H1 (cell line): ENCODE data around the gene ADPRHL1. TPM values are rescaled to one million over a fixed set of nuclear protein-coding genes. Genes with fewer than 3 reads are reported as not detected.

Source experiments
- CTCF ChIA-PET: fragments of 300-600 bp; sonication (Branson Sonifier 250); formaldehyde crosslinking; loops from one replicate; lab custom pipeline; 2021; ENCODE audit not compliant: partially characterized antibody; lab: Charles Lee
- POLR2A ChIA-PET: fragments of 300-600 bp; sonication (Branson Sonifier 250); formaldehyde crosslinking; loops from one replicate; lab custom pipeline; 2021; ENCODE audit warnings: inconsistent platforms; ENCODE audit not compliant: partially characterized antibody; lab: Charles Lee
- DNase-seq, 2 experiments: peaks; one replicate each; pipeline versions ENCODE4 v3.0.0 to v3.0.0-alpha.2; 2010 to 2022; ENCODE audit warnings: low spot score in 2 of 2, low read depth in 1 of 2, mixed read lengths in 1 of 2
- FAIRE-seq: peaks from 2 replicates; lab custom pipeline; 2011; peaks lifted over from hg19 to GRCh38; lab: Jason Lieb, UNC
- H2AFZ ChIP-seq: 2 replicates; pipeline ENCODE4 v1.8.1; 2012; ENCODE audit warnings: low read length, inconsistent platforms
- H2AK5ac ChIP-seq: 2 replicates; pipeline ENCODE4 v1.6.1; 2013; ENCODE audit warnings: low read depth, low read length
- H2BK120ac ChIP-seq: replicated peaks from 2 replicates; pipeline ENCODE3; 2013; ENCODE audit warnings: low read depth, low read length, inconsistent platforms
- H2BK12ac ChIP-seq: 2 replicates; pipeline ENCODE4 v1.6.1; 2013; ENCODE audit warnings: low read depth, low read length
- H2BK15ac ChIP-seq: 2 replicates; pipeline ENCODE4 v1.6.1; 2013; ENCODE audit warnings: low read length
- H2BK20ac ChIP-seq: 2 replicates; pipeline ENCODE4 v1.6.1; 2013; ENCODE audit warnings: low read length
- H2BK5ac ChIP-seq: 2 replicates; pipeline ENCODE4 v1.6.1; 2013; ENCODE audit warnings: low read depth, low read length
- H3K14ac ChIP-seq: 2 replicates; pipeline ENCODE4 v1.6.1; 2013; ENCODE audit warnings: inconsistent platforms; ENCODE audit not compliant: insufficient read length
- H3K18ac ChIP-seq: 2 replicates; pipeline ENCODE4 v1.6.1; 2013; ENCODE audit warnings: low read length; ENCODE audit errors: extremely low read depth
- H3K23ac ChIP-seq: 2 replicates; pipeline ENCODE4 v1.6.1; 2013; ENCODE audit warnings: inconsistent platforms; ENCODE audit not compliant: insufficient read length
- H3K23me2 ChIP-seq: 2 replicates; pipeline ENCODE4 v1.6.1; 2013; ENCODE audit warnings: low read depth, low read length
- H3K27ac ChIP-seq: 2 replicates; pipeline ENCODE4 v1.6.1; 2011; ENCODE audit warnings: low read depth, low read length, inconsistent platforms
- H3K27me3 ChIP-seq, 4 experiments: replicated peaks in 1 of 4; 1 replicate in 1 of 4; 2 replicates in 3 of 4; pipeline versions ENCODE4 v1.6.1 to v1.8.1; 2011 to 2013; ENCODE audit warnings: low read length in 3 of 4, mild to moderate bottlenecking in 3 of 4, inconsistent platforms in 2 of 4, mixed read lengths in 2 of 4, moderate library complexity in 1 of 4; ENCODE audit not compliant: control insufficient read depth in 3 of 4, insufficient read depth in 3 of 4; ENCODE audit errors: extremely low read depth in 1 of 4
- H3K36me3 ChIP-seq, 4 experiments: 2 replicates each; pipeline versions ENCODE4 v1.6.1 to v1.8.1; 2011 to 2013; ENCODE audit warnings: mild to moderate bottlenecking in 4 of 4, low read length in 3 of 4, moderate library complexity in 2 of 4, control low read depth in 1 of 4, inconsistent platforms in 1 of 4; ENCODE audit not compliant: insufficient read depth in 4 of 4, control insufficient read depth in 2 of 4
- H3K4ac ChIP-seq: replicated peaks from 2 replicates; pipeline ENCODE3; 2013; ENCODE audit warnings: low read length, low read depth, mixed read lengths, inconsistent platforms; ENCODE audit not compliant: insufficient read length
- H3K4me1 ChIP-seq, 4 experiments: replicated peaks in 1 of 4; 1 replicate in 1 of 4; 2 replicates in 3 of 4; pipeline versions ENCODE4 v1.6.1 to v1.8.1; 2011 to 2013; ENCODE audit warnings: low read length in 3 of 4, inconsistent platforms in 2 of 4, mixed read lengths in 1 of 4; ENCODE audit not compliant: insufficient read depth in 4 of 4, control insufficient read depth in 3 of 4
- H3K4me2 ChIP-seq, 2 experiments: 2 replicates each; pipeline versions ENCODE4 v1.6.1 to v1.8.1; 2011 to 2013; ENCODE audit warnings: low read depth in 2 of 2, low read length in 2 of 2, control low read depth in 1 of 2, inconsistent platforms in 1 of 2, mild to moderate bottlenecking in 1 of 2; ENCODE audit not compliant: insufficient read depth in 1 of 2
- H3K4me3 ChIP-seq, 4 experiments: fragments of 200-600, 300-600 bp in 1 of 4; sonication (generic), shearing (Covaris generic), sonication (Bioruptor Twin) in 1 of 4; 2 replicates each; pipeline versions ENCODE4 v1.5.1 to v1.8.1; 2011 to 2016; ENCODE audit warnings: low read length in 4 of 4, low read depth in 3 of 4, control low read depth in 2 of 4, inconsistent platforms in 2 of 4, mild to moderate bottlenecking in 2 of 4, mixed read lengths in 1 of 4, moderate library complexity in 1 of 4; ENCODE audit not compliant: insufficient read depth in 2 of 4; ENCODE audit errors: extremely low read depth in 1 of 4
- H3K56ac ChIP-seq: replicated peaks from 2 replicates; pipeline ENCODE3; 2013; ENCODE audit warnings: low read depth, mild to moderate bottlenecking, mixed read lengths, low read length, inconsistent platforms; ENCODE audit not compliant: insufficient read length
- H3K79me1 ChIP-seq: 2 replicates; pipeline ENCODE4 v1.6.1; 2013; ENCODE audit warnings: low read depth, low read length, control low read depth
- H3K79me2 ChIP-seq, 2 experiments: 2 replicates each; pipeline versions ENCODE4 v1.6.1 to v1.8.1; 2012 to 2013; ENCODE audit warnings: low read length in 2 of 2, mild to moderate bottlenecking in 2 of 2, inconsistent platforms in 1 of 2; ENCODE audit not compliant: insufficient read depth in 2 of 2, control insufficient read depth in 1 of 2
- H3K9ac ChIP-seq, 4 experiments: replicated peaks in 1 of 4; 1 replicate in 1 of 4; 2 replicates in 3 of 4; pipeline versions ENCODE4 v1.6.1 to v1.8.1; 2011 to 2013; ENCODE audit warnings: low read depth in 3 of 4, low read length in 3 of 4, control low read depth in 2 of 4, mild to moderate bottlenecking in 2 of 4, moderate library complexity in 2 of 4, inconsistent platforms in 1 of 4; ENCODE audit errors: extremely low read depth in 1 of 4
- H3K9me3 ChIP-seq, 2 experiments: 2 replicates each; pipeline versions ENCODE4 v1.6.1 to v1.8.1; 2012 to 2013; ENCODE audit warnings: mild to moderate bottlenecking in 2 of 2, moderate library complexity in 2 of 2, control low read depth in 1 of 2, inconsistent platforms in 1 of 2, low read depth in 1 of 2, low read length in 1 of 2, mixed read lengths in 1 of 2; ENCODE audit not compliant: insufficient read depth in 2 of 2
- H4K20me1 ChIP-seq, 2 experiments: replicated peaks in 1 of 2; 2 replicates each; pipeline versions ENCODE3 to v1.8.1; 2011 to 2013; ENCODE audit warnings: inconsistent platforms in 2 of 2, low read length in 2 of 2, mild to moderate bottlenecking in 1 of 2; ENCODE audit not compliant: insufficient read depth in 2 of 2, control insufficient read depth in 1 of 2
- H4K5ac ChIP-seq: 2 replicates; pipeline ENCODE4 v1.6.1; 2013; ENCODE audit warnings: low read length, low read depth, mixed read lengths, inconsistent platforms; ENCODE audit not compliant: insufficient read length
- H4K8ac ChIP-seq: 2 replicates; pipeline ENCODE4 v1.8.0; 2013; ENCODE audit warnings: mild to moderate bottlenecking, moderate library complexity, low read length, inconsistent platforms; ENCODE audit not compliant: insufficient read depth; ENCODE audit errors: extremely low read depth
- H4K91ac ChIP-seq: replicated peaks from 2 replicates; pipeline ENCODE3; 2013; ENCODE audit warnings: low read length, mixed read lengths, inconsistent platforms; ENCODE audit not compliant: insufficient read length
- ASH2L ChIP-seq: fragments of 200-600, 300-600 bp; sonication (generic); IDR thresholded peaks from one replicate; pipeline ENCODE4 v1.7.1; 2017; ENCODE audit warnings: low read length
- ATF3 ChIP-seq: IDR thresholded peaks from 2 replicates; pipeline ENCODE4 v1.6.1; 2011; ENCODE audit warnings: low read depth, mild to moderate bottlenecking, low read length; ENCODE audit not compliant: insufficient read depth
- CTCF ChIP-seq, 3 experiments: IDR thresholded peaks; 1 replicate in 2 of 3; 2 replicates in 1 of 3; pipeline versions ENCODE4 v1.5.1 to v1.6.1; 2011; ENCODE audit warnings: low read length in 3 of 3, mild to moderate bottlenecking in 3 of 3, inconsistent platforms in 2 of 3, low read depth in 1 of 3, moderate library complexity in 1 of 3; ENCODE audit not compliant: insufficient read depth in 1 of 3; ENCODE audit errors: control extremely low read depth in 1 of 3
- EP300 ChIP-seq, 2 experiments: IDR thresholded peaks; 1 replicate in 1 of 2; 2 replicates in 1 of 2; pipeline ENCODE4 v1.6.1; 2011 to 2012; ENCODE audit warnings: low read depth in 2 of 2, low read length in 2 of 2, mild to moderate bottlenecking in 2 of 2, borderline replicate concordance in 1 of 2, inconsistent platforms in 1 of 2, moderate library complexity in 1 of 2
- GABPA ChIP-seq: IDR thresholded peaks from 2 replicates; pipeline ENCODE4 v1.6.1; 2011; ENCODE audit warnings: mild to moderate bottlenecking, low read length, moderate library complexity, borderline replicate concordance; ENCODE audit not compliant: insufficient read depth
- HDAC6 ChIP-seq: IDR thresholded peaks from one replicate; pipeline ENCODE4 v1.7.1; 2012; ENCODE audit warnings: low read depth, mild to moderate bottlenecking, inconsistent platforms, low read length, moderate library complexity
- KDM5A ChIP-seq: fragments of 200-600 bp; IDR thresholded peaks from 2 replicates; pipeline ENCODE4 v1.7.1; 2012; ENCODE audit warnings: mild to moderate bottlenecking, low read length, inconsistent platforms, mixed read lengths
- MAFK ChIP-seq: IDR thresholded peaks from 2 replicates; pipeline ENCODE4 v1.6.1; 2012; ENCODE audit warnings: low read depth, mild to moderate bottlenecking, improper control_type of control experiment, low read length
- NANOG ChIP-seq: IDR thresholded peaks from 2 replicates; pipeline ENCODE4 v1.6.1; 2011; ENCODE audit warnings: low read length, low read depth, mild to moderate bottlenecking, inconsistent platforms; ENCODE audit not compliant: insufficient read depth, poor library complexity, severe bottlenecking
- SIRT6 ChIP-seq: IDR thresholded peaks from one replicate; pipeline ENCODE4 v1.7.1; 2012; ENCODE audit warnings: low read length, inconsistent platforms
- WGBS, 2 experiments: shearing (Covaris generic) in 1 of 2; methylation state at CpG; one replicate each; pipeline versions ENCODE4 v1.1.6 to v1.1.7; 2013 to 2015; ENCODE audit warnings: low lambda C conversion rate in 2 of 2, mixed read lengths in 2 of 2, inconsistent platforms in 1 of 2, low coverage in 1 of 2, missing lambda C conversion rate in 1 of 2; ENCODE audit not compliant: insufficient replicate concordance in 2 of 2, insufficient coverage in 1 of 2, insufficient read length in 1 of 2; ENCODE audit errors: extremely low coverage in 1 of 2, missing lambda C conversion rate in 1 of 2; 5-methylcytosine and 5-hydroxymethylcytosine counted together
- polyA plus RNA-seq, 7 experiments: library from polyadenylated mRNA; depleted of rRNA in 3 of 7; stranded (reverse) in 5 of 7; unstranded in 2 of 7; fragments of >200 nt in 5 of 7; fragments of 200-250 nt in 2 of 7; gene quantifications; 1 replicate in 5 of 7; 2 replicates in 1 of 7; 4 replicates in 1 of 7; pipeline versions ENCODE4 v1.2.1 to v1.2.3, GENCODE V29; 2011 to 2013; ENCODE audit warnings: missing spikeins in 2 of 7, mixed read lengths in 2 of 7
- total RNA-seq: library from RNA; stranded (reverse); fragmentation: NEBNext Ultra II Directional; extraction: Animal tissue kit (Norgen Biotek cat#: 25700); gene quantifications from 2 replicates; pipeline ENCODE4 v1.2.1, GENCODE V29; 2021

ADPRHL1 gene
- total and polyA plus RNA-seq, 2 of the 8 experiments (the other 6 are each of a cell fraction or from before 2014, with no cell fraction given), result 0.74 to 1.7 TPM

- no peak overlapping the region for H2BK5ac ChIP-seq
- no peaks in the 10 kb centered on the region; the same call in 1 of the 2 replicates for H3K79me1 ChIP-seq
- no peak overlapping the region for H4K91ac ChIP-seq
- DNase-seq (no peak), FAIRE-seq (no peak)
- peaks cover 2 to 46% (median 24%) of the 10 kb centered on the region in 4 experiments; a peak in 7 of 8 replicates for H3K36me3 ChIP-seq
- no peak overlapping the region for H4K5ac ChIP-seq
- no peak overlapping the region for H3K4me2 ChIP-seq
- no peak overlapping the region for H2BK15ac ChIP-seq
- H3K9me3 ChIP-seq, result no peaks in the 10 kb centered on the region
- WGBS, 2 experiments, result 92% methylated on average over 10 of the region's 10 CpGs; no CpG with 5 or more reads in 1 of the 2 experiments
- H3K79me2 ChIP-seq, result peaks cover 0 to 15% of the 10 kb centered on the region in 2 experiments; a peak in 2 of 4 replicates
- no peak overlapping the region for H3K23ac ChIP-seq
- H3K4ac ChIP-seq, result no peak overlapping the region
- no peak overlapping the region for H3K9ac ChIP-seq
- H3K56ac ChIP-seq, result no peak overlapping the region
- no peak overlapping the region for H2AFZ ChIP-seq
- no peak overlapping the region for H2BK12ac ChIP-seq
- no peak overlapping the region for H2BK120ac ChIP-seq
- no peak overlapping the region for H3K18ac ChIP-seq
- H2AK5ac ChIP-seq, result no peak overlapping the region
- no peak overlapping the region for H3K27ac ChIP-seq
- no peak overlapping the region for H3K14ac ChIP-seq
- POLR2A ChIA-PET, result interaction anchor here (0.7 to 2.8 kb wide), 5 partner anchors 9 to 37 kb away, joined by 3 to 10 read pairs (median 5); no protein-coding TSS in a partner anchor
- no peak overlapping the region for H2BK20ac ChIP-seq
- no peak overlapping the region for H4K8ac ChIP-seq
- no peak overlapping the region for H3K4me3 ChIP-seq
- peaks cover 0 to 4% (median 1%) of the 10 kb centered on the region in 4 experiments; a peak in 3 of 7 replicates for H3K4me1 ChIP-seq
- CTCF ChIA-PET, result interaction anchor here (0.5 to 3.5 kb wide), 7 partner anchors 9 to 24 kb away, joined by 3 to 18 read pairs (median 4); no protein-coding TSS in a partner anchor
- no peaks in the 10 kb centered on the region for H3K27me3 ChIP-seq
- no peaks in the 10 kb centered on the region for H3K23me2 ChIP-seq
- peaks cover 7 to 17% of the 10 kb centered on the region in 2 experiments for H4K20me1 ChIP-seq
- TF ChIP-seq SIRT6 (no peak), NANOG (no peak), EP300 (IDR thresholded peaks at IDR 0.05; ENCODE audit: borderline replicate concordance in 1 of 2, low read depth in 2 of 2, low read length in 2 of 2) (no peak), KDM5A (no peak), GABPA (no peak), ASH2L (no peak), MAFK (no peak), ATF3 (no peak), CTCF (IDR thresholded peaks at IDR 0.05; ENCODE audit: control extremely low read depth in 1 of 3, insufficient read depth in 1 of 3, low read depth in 1 of 3, low read length in 3 of 3) (no peak), HDAC6 (no peak)
Observed at GRCh38 chr13:113474179-113474578, 20.9 kb upstream of the ADPRHL1 start.
